Tibial nerve (tissue), 4 donors: Measurements from ENCODE around the gene SPOPL. TPM values are rescaled to one million over a fixed set of nuclear protein-coding genes. Genes with fewer than 3 reads are reported as not detected.
A peak's percentile ranks its signal among the peaks of the same experiment; 100 is the strongest.

Source experiments
- DNase-seq, 2 donors: peaks; one replicate each; pipeline ENCODE4 v3.0.0-alpha.2; 2019; ENCODE audit warnings: low spot score in 2 of 2
- H3K27ac ChIP-seq, 4 donors: fragments of 200-600 bp; sonication (generic) in 3 of 4; one replicate each; pipeline ENCODE4 v1.5.1; 2017 to 2019; ENCODE audit warnings: mild to moderate bottlenecking in 1 of 4
- H3K27me3 ChIP-seq, 2 donors: fragments of 200-600 bp; sonication (generic) in 1 of 2; one replicate each; pipeline versions ENCODE4 v1.5.1 to v1.6.0; 2017 to 2019
- H3K36me3 ChIP-seq, 3 donors: fragments of 200-600 bp; sonication (generic); one replicate each; pipeline ENCODE4 v1.5.1; 2018 to 2019
- H3K4me1 ChIP-seq, 4 donors: fragments of 200-600 bp; sonication (generic) in 3 of 4; one replicate each; pipeline ENCODE4 v1.5.1; 2017 to 2019
- H3K4me3 ChIP-seq, 4 donors: fragments of 200-600 bp; sonication (generic) in 3 of 4; one replicate each; pipeline ENCODE4 v1.5.1; 2017 to 2019; ENCODE audit warnings: mild to moderate bottlenecking in 1 of 4, moderate library complexity in 1 of 4
- H3K9me3 ChIP-seq, 4 donors: fragments of 200-600 bp; sonication (generic) in 3 of 4; one replicate each; pipeline ENCODE4 v1.5.1; 2017 to 2019
- EP300 ChIP-seq, 2 donors: sonication (generic); formaldehyde crosslinking; IDR thresholded peaks; one replicate each; pipeline ENCODE4 v1.6.1; 2017; ENCODE audit warnings: antibody characterized with exemption in 2 of 2, mild to moderate bottlenecking in 1 of 2
- POLR2A ChIP-seq, 2 donors: fragments of 450-650 bp; IDR thresholded peaks; one replicate each; pipeline ENCODE4 v1.6.1; 2017; ENCODE audit warnings: antibody characterized with exemption in 2 of 2, mild to moderate bottlenecking in 2 of 2, moderate library complexity in 2 of 2
- WGBS, 2 donors: methylation state at CpG; one replicate each; pipeline ENCODE4 v1.1.5; 2018; 5-methylcytosine and 5-hydroxymethylcytosine counted together
- total RNA-seq, 4 donors: library from RNA; depleted of rRNA; stranded (reverse); fragments of >200 nt; gene quantifications; one replicate each; pipeline ENCODE4 v1.1.0, GENCODE V29; 2016
- TF ChIP-seq, protein P1 (sequence below), 5 experiments: fragments of 200-600 bp in 3 of 5; fragments of 450-650 bp in 2 of 5; sonication (generic) in 3 of 5; IDR thresholded peaks; one replicate each; pipeline ENCODE4 v1.5.1; 2016 to 2019; ENCODE audit warnings: antibody characterized with exemption in 5 of 5, mild to moderate bottlenecking in 3 of 5, moderate library complexity in 2 of 5

Gene SPOPL
- total RNA-seq: 10 to 100 TPM; 15.9 to 22.7 (median 16.6) TPM

- peaks cover 0 to 53% (median 15%) of the 10 kb centered on the region in 4 donors for H3K4me1 ChIP-seq
- peak; percentile 69 to 81 for DNase-seq
- peak within 1 kb of the TSS; percentile 88 to 97 (median 92) for H3K27ac ChIP-seq
- 0 to 2% methylated on average over 21 to 55 of the region's 86 CpGs for WGBS, 2 donors
- TF ChIP-seq, protein P1, sequence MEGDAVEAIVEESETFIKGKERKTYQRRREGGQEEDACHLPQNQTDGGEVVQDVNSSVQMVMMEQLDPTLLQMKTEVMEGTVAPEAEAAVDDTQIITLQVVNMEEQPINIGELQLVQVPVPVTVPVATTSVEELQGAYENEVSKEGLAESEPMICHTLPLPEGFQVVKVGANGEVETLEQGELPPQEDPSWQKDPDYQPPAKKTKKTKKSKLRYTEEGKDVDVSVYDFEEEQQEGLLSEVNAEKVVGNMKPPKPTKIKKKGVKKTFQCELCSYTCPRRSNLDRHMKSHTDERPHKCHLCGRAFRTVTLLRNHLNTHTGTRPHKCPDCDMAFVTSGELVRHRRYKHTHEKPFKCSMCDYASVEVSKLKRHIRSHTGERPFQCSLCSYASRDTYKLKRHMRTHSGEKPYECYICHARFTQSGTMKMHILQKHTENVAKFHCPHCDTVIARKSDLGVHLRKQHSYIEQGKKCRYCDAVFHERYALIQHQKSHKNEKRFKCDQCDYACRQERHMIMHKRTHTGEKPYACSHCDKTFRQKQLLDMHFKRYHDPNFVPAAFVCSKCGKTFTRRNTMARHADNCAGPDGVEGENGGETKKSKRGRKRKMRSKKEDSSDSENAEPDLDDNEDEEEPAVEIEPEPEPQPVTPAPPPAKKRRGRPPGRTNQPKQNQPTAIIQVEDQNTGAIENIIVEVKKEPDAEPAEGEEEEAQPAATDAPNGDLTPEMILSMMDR (IDR thresholded peaks at IDR 0.05): peak; percentile 14 to 48 (median 37)
- peak in 1 of 2 donors; percentile 63 for TF ChIP-seq POLR2A (IDR thresholded peaks at IDR 0.05)
- TF ChIP-seq EP300 (IDR thresholded peaks at IDR 0.05): peak in 1 of 2 donors; percentile 76
- no peaks in the 10 kb centered on the region for H3K36me3 ChIP-seq
- no peaks in the 10 kb centered on the region for H3K27me3 ChIP-seq
- H3K4me3 ChIP-seq: peak within 1 kb of the TSS; percentile 72 to 80 (median 80)
- H3K9me3 ChIP-seq: no peaks in the 10 kb centered on the region
These were observed at the start of gene SPOPL for GRCh38 chr2:138501425-138502254. TSS of gene SPOPL (plus strand) at chr2:138501770. CDS start at chr2:138550217, 48,447 bp downstream.

DNA sequence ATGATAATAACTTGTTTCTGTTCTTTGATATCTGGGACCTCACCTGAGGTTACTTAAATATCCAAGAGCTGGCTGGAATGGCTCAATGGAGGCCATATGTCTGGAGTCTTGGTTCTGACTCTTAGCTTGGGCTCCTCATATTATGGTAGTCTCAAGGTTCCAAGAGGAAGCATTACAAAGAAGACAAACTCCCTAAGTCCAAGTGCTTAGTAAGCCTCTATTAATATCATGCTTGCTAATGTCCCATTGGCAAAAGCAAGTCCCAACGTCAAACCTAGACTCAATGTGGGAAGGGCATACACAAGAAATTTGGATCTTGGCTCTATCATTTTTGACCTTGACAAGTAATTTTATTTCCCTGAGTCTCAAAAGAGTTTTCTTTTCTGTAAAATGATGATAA is 49.2 kb upstream of the SPOPL start:
- TF ChIP-seq, protein P1 (IDR thresholded peaks at IDR 0.05): no peak
- no peak for TF ChIP-seq POLR2A (IDR thresholded peaks at IDR 0.05)
- TF ChIP-seq EP300 (IDR thresholded peaks at IDR 0.05): no peak
- DNase-seq: no peak
- Histone ChIP-seq H3K36me3 (no peaks in the 10 kb centered on the region), H3K27me3 (no peaks in the 10 kb centered on the region), H3K9me3 (peaks cover 0 to 2% (median under 1%) of the 10 kb centered on the region in 4 donors), H3K27ac (no peak overlapping the region), H3K4me3 (no peak overlapping the region), H3K4me1 (no peaks in the 10 kb centered on the region)
- 85 to 92% methylated on average over 1 of the region's 1 CpG for WGBS, 2 donors

DNA sequence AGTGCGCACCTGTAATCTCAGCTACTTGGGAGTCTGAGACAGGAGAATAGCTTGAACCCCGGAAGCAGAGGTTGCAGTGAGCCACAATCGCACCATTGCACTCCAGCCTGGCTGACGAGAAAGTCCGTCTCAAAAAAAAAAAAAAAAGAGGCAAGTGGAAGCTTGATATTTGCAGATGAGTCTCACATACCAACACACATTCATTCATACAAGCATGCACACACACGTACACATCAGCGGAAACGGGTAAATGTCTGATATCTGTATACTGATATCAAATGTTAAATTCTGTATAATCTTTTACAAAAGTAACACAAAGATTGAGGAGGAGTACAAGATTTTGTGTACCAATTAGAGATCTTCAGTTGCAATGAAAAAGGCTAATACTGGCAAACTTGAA is 47.8 kb upstream of the SPOPL start:
- no peak overlapping the region for H3K27ac ChIP-seq
- no peaks in the 10 kb centered on the region for H3K27me3 ChIP-seq
- peaks cover 0 to 10% (median 5%) of the 10 kb centered on the region in 4 donors for H3K9me3 ChIP-seq
- H3K36me3 ChIP-seq: no peaks in the 10 kb centered on the region
- H3K4me1 ChIP-seq: no peaks in the 10 kb centered on the region
- DNase-seq: no peak
- WGBS, 2 donors: 92 to 94% methylated on average over 8 of the region's 8 CpGs
- TF ChIP-seq, protein P1 (IDR thresholded peaks at IDR 0.05): no peak
- TF ChIP-seq EP300 (IDR thresholded peaks at IDR 0.05) (no peak), POLR2A (IDR thresholded peaks at IDR 0.05) (no peak)
- no peak overlapping the region for H3K4me3 ChIP-seq

GRCh38 chr2:138454761-138455160 is 46.8 kb upstream of the SPOPL start:
- Histone ChIP-seq H3K4me1 (no peaks in the 10 kb centered on the region), H3K4me3 (no peak overlapping the region), H3K27me3 (no peaks in the 10 kb centered on the region), H3K27ac (no peak overlapping the region), H3K36me3 (no peaks in the 10 kb centered on the region), H3K9me3 (peaks cover 0 to 10% (median 5%) of the 10 kb centered on the region in 4 donors)
- TF ChIP-seq, protein P1 (IDR thresholded peaks at IDR 0.05): no peak
- no peak for TF ChIP-seq POLR2A (IDR thresholded peaks at IDR 0.05)
- no peak for TF ChIP-seq EP300 (IDR thresholded peaks at IDR 0.05)
- 85 to 86% methylated on average over 2 of the region's 2 CpGs for WGBS, 2 donors
- no peak for DNase-seq

GRCh38 chr2:138455275-138455674 is 46.3 kb upstream of the SPOPL start:
- TF ChIP-seq EP300 (IDR thresholded peaks at IDR 0.05) (no peak), POLR2A (IDR thresholded peaks at IDR 0.05) (no peak)
- TF ChIP-seq, protein P1 (IDR thresholded peaks at IDR 0.05): no peak
- DNase-seq: no peak
- Histone ChIP-seq H3K36me3 (no peaks in the 10 kb centered on the region), H3K4me3 (no peak overlapping the region), H3K9me3 (peaks cover 0 to 10% (median 5%) of the 10 kb centered on the region in 4 donors), H3K27me3 (no peaks in the 10 kb centered on the region), H3K27ac (no peak overlapping the region), H3K4me1 (no peaks in the 10 kb centered on the region)
- 82% methylated on average over 2 of the region's 2 CpGs for WGBS, 2 donors
